EL (cell line): ENCODE measurements around the gene CCDC78.
A peak's percentile ranks its signal among the peaks of the same experiment; 100 is the strongest.
"Not testable (repeated sequence)": the region's sequence is repeated elsewhere in the genome, so short reads cannot be mapped to it uniquely, and the experiment has no call there.

Experiments
- DNase-seq: peaks from one replicate; pipeline ENCODE4 v3.0.0-alpha.2; 2016

Gene CCDC78

GRCh38 chr16:691242-691641 is 35.0 kb downstream of the CCDC78 start:
- not testable (repeated sequence) for DNase-seq

GRCh38 chr16:689175-689897 is 36.9 kb downstream of the CCDC78 start:
- no peak for DNase-seq

- no peak for DNase-seq
Observed at GRCh38 chr16:687499-687898, 38.7 kb downstream of the CCDC78 start.

GRCh38 chr16:686459-687260 is 39.6 kb downstream of the CCDC78 start:
- no peak for DNase-seq

- DNase-seq: peak; percentile 48
Observed at GRCh38 chr16:685967-686366, 40.3 kb downstream of the CCDC78 start.

GRCh38 chr16:684961-685696 is 41.1 kb downstream of the CCDC78 start:
- no peak for DNase-seq

- DNase-seq: peak; percentile 95
Observed at GRCh38 chr16:684071-684794, 42.0 kb downstream of the CCDC78 start, which contains the start of gene JMJD8. JMJD8 (minus strand) TSS chr16:684334; CDS start chr16:684319, 15 bp downstream.

- no peak for DNase-seq
Observed at GRCh38 chr16:683396-684070, 42.7 kb downstream of the CCDC78 start.

- no peak for DNase-seq
Observed at GRCh38 chr16:682493-683395, 43.5 kb downstream of the CCDC78 start.

- peak; percentile 59 for DNase-seq
Observed at GRCh38 chr16:681746-682427, 44.4 kb downstream of the CCDC78 start.

- DNase-seq: peak; percentile 48
Observed at GRCh38 chr16:680967-681745, 45.1 kb downstream of the CCDC78 start.

- no peak for DNase-seq
Observed at GRCh38 chr16:680625-680945, 45.7 kb downstream of the CCDC78 start.

- peak; percentile 86 for DNase-seq
Observed at GRCh38 chr16:679814-680624, 46.2 kb downstream of the CCDC78 start, which contains the start of gene STUB1. STUB1 (plus strand) TSS chr16:680410; CDS start chr16:680526, 116 bp downstream.

GRCh38 chr16:678858-679813 is 47.1 kb downstream of the CCDC78 start:
- DNase-seq: peak; percentile 66

- no peak for DNase-seq
Observed at GRCh38 chr16:678209-678857, 47.9 kb downstream of the CCDC78 start.

GRCh38 chr16:677316-678190 is 48.7 kb downstream of the CCDC78 start:
- DNase-seq: no peak
